CD4-positive, alpha-beta T cell treated with Interleukin-17A for 1 hour (primary cell): ENCODE results near the gene IL6ST.
A peak's percentile ranks its signal among the peaks of the same experiment; 100 is the strongest.

Experiments used
- DNase-seq: peaks from one replicate; pipeline ENCODE4 v3.0.0-alpha.2; 2020

The IL6ST gene

GRCh38 chr5:55918087-55919035 lies 76.4 kb downstream of the IL6ST start:
- DNase-seq, result no peak

- no peak for DNase-seq
These were observed 77.2 kb downstream of the IL6ST start for GRCh38 chr5:55917402-55918086.

- DNase-seq, result no peak
These were observed 77.8 kb downstream of the IL6ST start for GRCh38 chr5:55916986-55917385.

GRCh38 chr5:55915783-55916182 lies 79.0 kb downstream of the IL6ST start:
- DNase-seq, result no peak

GRCh38 chr5:55914971-55915370 lies 79.8 kb downstream of the IL6ST start:
- no peak for DNase-seq

- no peak for DNase-seq
These were observed 81.0 kb downstream of the IL6ST start for GRCh38 chr5:55913466-55914413.

GRCh38 chr5:55911784-55912653 lies 82.7 kb downstream of the IL6ST start:
- DNase-seq, result no peak

- DNase-seq, result no peak
These were observed 86.0 kb downstream of the IL6ST start for GRCh38 chr5:55908804-55909203.

- DNase-seq, result no peak
These were observed 86.8 kb downstream of the IL6ST start for GRCh38 chr5:55907927-55908326.

- no peak for DNase-seq
These were observed 89.5 kb downstream of the IL6ST start for GRCh38 chr5:55905251-55905650.

- DNase-seq, result peak; percentile 2
These were observed 90.6 kb downstream of the IL6ST start for GRCh38 chr5:55904152-55904551.

- peak; percentile 73 for DNase-seq
These were observed 91.6 kb downstream of the IL6ST start for GRCh38 chr5:55903121-55903701.

- DNase-seq, result no peak
These were observed 92.1 kb downstream of the IL6ST start for GRCh38 chr5:55902696-55903095.

- DNase-seq, result no peak
These were observed 94.0 kb downstream of the IL6ST start for GRCh38 chr5:55900776-55901175.

- DNase-seq, result no peak
These were observed 94.7 kb downstream of the IL6ST start for GRCh38 chr5:55900068-55900467.

GRCh38 chr5:55899344-55899743 lies 95.4 kb downstream of the IL6ST start:
- DNase-seq, result no peak

- no peak for DNase-seq
These were observed 96.9 kb downstream of the IL6ST start for GRCh38 chr5:55897905-55898304.

GRCh38 chr5:55897206-55897894 lies 97.4 kb downstream of the IL6ST start:
- DNase-seq, result no peak

GRCh38 chr5:55896663-55897062 lies 98.1 kb downstream of the IL6ST start:
- no peak for DNase-seq

- no peak for DNase-seq
These were observed 98.5 kb downstream of the IL6ST start for GRCh38 chr5:55896238-55896637.

GRCh38 chr5:55895346-55895745 lies 99.4 kb downstream of the IL6ST start:
- no peak for DNase-seq
